Lung (tissue), 12 donors: Measurements from ENCODE around the gene TM4SF4. TPM values are rescaled to one million over a fixed set of nuclear protein-coding genes. Genes with fewer than 3 reads are reported as not detected.

Experiments used
- ATAC-seq: fragments of 200-7000 bp; cut with Tn5 transposase; one replicate; pipeline ENCODE4 v1.9.1; 2020; ENCODE audit warnings: moderate number of reproducible peaks; ENCODE audit not compliant: insufficient read depth, low FRiP score
- DNase-seq, 3 donors: peaks; one replicate each; pipeline ENCODE4 v3.0.0-alpha.2; 2013 to 2017
- H3K27ac ChIP-seq, 2 donors: one replicate each; pipeline ENCODE4 v1.5.1; 2013; ENCODE audit warnings: mild to moderate bottlenecking in 2 of 2, moderate library complexity in 2 of 2, control low read depth in 1 of 2, inconsistent platforms in 1 of 2, low read depth in 1 of 2, low read length in 1 of 2
- H3K27me3 ChIP-seq, 3 donors: one replicate each; pipeline ENCODE4 v1.5.1; 2013; ENCODE audit warnings: low read length in 2 of 3; ENCODE audit not compliant: control insufficient read depth in 3 of 3, insufficient read depth in 3 of 3
- H3K36me3 ChIP-seq, 4 donors: one replicate each; pipeline ENCODE4 v1.5.1; 2013; ENCODE audit warnings: low read length in 4 of 4, mild to moderate bottlenecking in 1 of 4, moderate library complexity in 1 of 4; ENCODE audit not compliant: control insufficient read depth in 4 of 4, insufficient read depth in 4 of 4
- H3K4me1 ChIP-seq, 5 donors: one replicate each; pipeline ENCODE4 v1.5.1; 2013; ENCODE audit warnings: low read length in 5 of 5, mild to moderate bottlenecking in 2 of 5, moderate library complexity in 1 of 5; ENCODE audit not compliant: control insufficient read depth in 5 of 5, insufficient read depth in 5 of 5
- H3K4me3 ChIP-seq: one replicate; pipeline ENCODE4 v1.5.1; 2013; ENCODE audit warnings: mild to moderate bottlenecking, control low read depth, moderate library complexity
- H3K9ac ChIP-seq, 2 donors: one replicate each; pipeline ENCODE4 v1.5.1; 2013; ENCODE audit warnings: low read length in 2 of 2, control low read depth in 1 of 2; ENCODE audit not compliant: insufficient read depth in 1 of 2
- H3K9me3 ChIP-seq, 4 donors: one replicate each; pipeline ENCODE4 v1.5.1; 2013; ENCODE audit warnings: low read length in 3 of 4, mild to moderate bottlenecking in 1 of 4, moderate library complexity in 1 of 4; ENCODE audit not compliant: control insufficient read depth in 4 of 4, insufficient read depth in 3 of 4
- CTCF ChIP-seq: IDR thresholded peaks from 2 replicates; pipeline ENCODE4 v1.5.1; 2012; ENCODE audit warnings: mild to moderate bottlenecking; ENCODE audit errors: control extremely low read depth, extremely low read depth
- WGBS, 2 donors: extraction: QIAGEN DNeasy Blood & Tissue Kit; methylation state at CpG; one replicate each; pipeline ENCODE4 v1.1.7; 2013; 5-methylcytosine and 5-hydroxymethylcytosine counted together
- polyA plus RNA-seq, 2 donors: library from polyadenylated mRNA; stranded (reverse); fragments of 200-250 nt; gene quantifications; one replicate each; pipeline ENCODE4 v1.2.1, GENCODE V29; 2013
- total RNA-seq, 2 donors: library from RNA; depleted of rRNA in 1 of 2; stranded (reverse); fragments of >200 nt in 1 of 2; gene quantifications; one replicate each; pipeline ENCODE4 v1.2.1, GENCODE V29; 2014 to 2021
- donor health status: control.
- donor health status: control.
- donor health status: Bipolar disorder and iron deficiency.
- donor health status: healthy.
- donor health status: DM: yes; HTN: yes; CAD: no.

TM4SF4 gene
- total and polyA plus RNA-seq, 4 donors = 0.22 to 4.4 (median 2.0) TPM

GRCh38 chr3:149463921-149464320 is 10.6 kb upstream of the TM4SF4 start:
- Histone ChIP-seq H3K36me3 (no peaks in the 10 kb centered on the region), H3K27me3 (no peaks in the 10 kb centered on the region), H3K4me3 (no peak overlapping the region), H3K4me1 (peaks cover 0 to 5% (median 0%) of the 10 kb centered on the region in 5 donors), H3K9me3 (no peaks in the 10 kb centered on the region), H3K27ac (no peak overlapping the region), H3K9ac (no peak overlapping the region)
- WGBS, 2 donors = 98 to 99% methylated on average over 18 of the region's 18 CpGs
- no peak for TF ChIP-seq CTCF
- DNase-seq (no peak), ATAC-seq (no peak)

- H3K9me3 ChIP-seq = no peaks in the 10 kb centered on the region
- WGBS, 2 donors = 81 to 88% methylated on average over 31 of the region's 31 CpGs
- H3K27me3 ChIP-seq = no peaks in the 10 kb centered on the region
- no peaks in the 10 kb centered on the region for H3K36me3 ChIP-seq
- no peak for TF ChIP-seq CTCF
- peaks cover 0 to 5% (median 0%) of the 10 kb centered on the region in 5 donors for H3K4me1 ChIP-seq
- DNase-seq = no peak
- no peak overlapping the region for H3K4me3 ChIP-seq
- ATAC-seq = no peak
- H3K27ac ChIP-seq = no peak overlapping the region
- H3K9ac ChIP-seq = no peak overlapping the region
Observed at GRCh38 chr3:149464542-149465328, 9.8 kb upstream of the TM4SF4 start.

- peaks cover 0 to 5% (median 0%) of the 10 kb centered on the region in 5 donors for H3K4me1 ChIP-seq
- no peaks in the 10 kb centered on the region for H3K36me3 ChIP-seq
- 69 to 85% methylated on average over 10 of the region's 10 CpGs for WGBS, 2 donors
- no peak for ATAC-seq
- no peak for TF ChIP-seq CTCF
- H3K4me3 ChIP-seq = no peak overlapping the region
- no peak overlapping the region for H3K27ac ChIP-seq
- no peak overlapping the region for H3K9ac ChIP-seq
- no peak for DNase-seq
- no peaks in the 10 kb centered on the region for H3K27me3 ChIP-seq
- no peaks in the 10 kb centered on the region for H3K9me3 ChIP-seq
Observed at GRCh38 chr3:149465351-149465883, 9.1 kb upstream of the TM4SF4 start.
